Suprapubic skin (tissue), 4 donors: Measurements from ENCODE around the gene MYB. TPM values are rescaled to one million over a fixed set of nuclear protein-coding genes. Genes with fewer than 3 reads are reported as not detected.
"Not testable (repeated sequence)": the region's sequence is repeated elsewhere in the genome, so short reads cannot be mapped to it uniquely, and the experiment has no call there.

Experiments used
- DNase-seq, 2 donors: peaks; one replicate each; pipeline ENCODE4 v3.0.0-alpha.2; 2019; ENCODE audit warnings: low spot score in 2 of 2
- H3K27ac ChIP-seq: fragments of 200-600 bp; sonication (generic); one replicate; pipeline ENCODE4 v1.5.1; 2019
- H3K27me3 ChIP-seq: fragments of 200-600 bp; sonication (generic); one replicate; pipeline ENCODE4 v1.5.1; 2019
- H3K36me3 ChIP-seq: fragments of 200-600 bp; sonication (generic); one replicate; pipeline ENCODE4 v1.5.1; 2019
- H3K4me1 ChIP-seq: fragments of 200-600 bp; sonication (generic); one replicate; pipeline ENCODE4 v1.5.1; 2019
- H3K4me3 ChIP-seq: fragments of 200-600 bp; sonication (generic); one replicate; pipeline ENCODE4 v1.5.1; 2019; ENCODE audit warnings: mild to moderate bottlenecking
- H3K9me3 ChIP-seq: fragments of 200-600 bp; sonication (generic); one replicate; pipeline ENCODE4 v1.5.1; 2019
- EP300 ChIP-seq: sonication (generic); formaldehyde crosslinking; IDR thresholded peaks from one replicate; pipeline ENCODE4 v1.6.1; 2017; ENCODE audit warnings: antibody characterized with exemption
- POLR2A ChIP-seq, 2 donors: fragments of 450-650 bp; IDR thresholded peaks; one replicate each; pipeline ENCODE4 v1.6.1; 2017; ENCODE audit warnings: antibody characterized with exemption in 2 of 2, mild to moderate bottlenecking in 2 of 2, moderate library complexity in 2 of 2
- POLR2AphosphoS5 ChIP-seq, 3 donors: sonication (generic); formaldehyde crosslinking; IDR thresholded peaks; one replicate each; pipeline ENCODE4 v1.6.1; 2017; ENCODE audit warnings: antibody characterized with exemption in 3 of 3
- WGBS: methylation state at CpG from one replicate; pipeline ENCODE4 v1.1.5; 2018; 5-methylcytosine and 5-hydroxymethylcytosine counted together
- total RNA-seq, 4 donors: library from RNA; depleted of rRNA; stranded (reverse); fragments of >200 nt; gene quantifications; one replicate each; pipeline ENCODE4 v1.1.0, GENCODE V29; 2016
- TF ChIP-seq, protein P1 (sequence below), 2 donors: fragments of 200-600 bp in 1 of 2; fragments of 450-650 bp in 1 of 2; sonication (generic) in 1 of 2; IDR thresholded peaks; one replicate each; pipeline ENCODE4 v1.5.1; 2016 to 2019; ENCODE audit warnings: antibody characterized with exemption in 2 of 2, mild to moderate bottlenecking in 1 of 2, moderate library complexity in 1 of 2

The MYB gene
- total RNA-seq, 4 donors from 2014 or later, result 5.1 to 18.0 (median 8.8) TPM

DNA sequence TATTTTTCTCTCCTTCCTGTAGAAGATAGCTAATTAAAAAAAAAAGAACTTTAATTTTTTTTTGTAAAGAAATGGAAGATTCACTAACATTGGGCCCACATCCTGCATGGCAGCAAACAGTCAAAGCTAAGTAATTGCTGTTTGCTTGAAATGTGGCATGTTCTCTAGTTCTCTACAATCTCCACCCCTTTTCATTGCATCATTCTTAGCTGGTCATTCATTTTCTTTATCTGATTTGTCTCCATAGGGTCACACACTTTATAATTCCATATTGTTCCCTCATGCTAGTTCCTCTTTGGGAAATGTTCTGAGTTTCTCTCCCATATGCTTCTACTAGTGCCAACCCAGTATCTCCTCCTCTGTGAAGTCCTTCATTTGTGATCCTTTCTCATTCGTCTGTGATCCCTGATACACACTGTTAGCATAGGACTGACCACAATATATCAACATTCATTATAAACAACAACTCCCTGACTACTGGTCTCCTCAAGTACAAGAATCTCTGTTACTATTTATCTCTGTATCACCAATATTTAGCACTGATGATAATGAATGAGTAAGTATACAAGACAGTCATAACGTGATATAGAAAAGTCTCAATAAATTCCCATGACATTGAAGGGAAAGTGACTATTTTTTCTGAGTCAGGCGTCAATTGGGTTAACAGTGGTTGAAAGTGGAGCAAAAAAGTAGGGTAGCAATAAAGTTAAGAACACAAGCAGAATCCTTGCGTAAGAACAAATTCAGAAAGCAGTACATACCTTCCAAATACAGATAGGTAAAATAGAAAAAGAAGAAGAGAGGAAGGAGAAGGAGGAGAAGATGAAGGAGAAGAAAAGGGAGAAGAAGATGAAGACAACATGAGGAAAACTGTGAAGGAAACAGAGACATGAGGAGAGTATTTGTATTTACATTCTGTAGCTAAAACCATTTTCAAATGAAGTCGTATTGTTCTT lies 33.2 kb upstream of the MYB start:
- no peaks in the 10 kb centered on the region for H3K36me3 ChIP-seq
- no peaks in the 10 kb centered on the region for H3K27me3 ChIP-seq
- H3K9me3 ChIP-seq, result no peaks in the 10 kb centered on the region
- H3K4me1 ChIP-seq, result no peaks in the 10 kb centered on the region
- no peak overlapping the region for H3K4me3 ChIP-seq
- WGBS, result 87% methylated on average over 5 of the region's 5 CpGs
- TF ChIP-seq, protein P1, sequence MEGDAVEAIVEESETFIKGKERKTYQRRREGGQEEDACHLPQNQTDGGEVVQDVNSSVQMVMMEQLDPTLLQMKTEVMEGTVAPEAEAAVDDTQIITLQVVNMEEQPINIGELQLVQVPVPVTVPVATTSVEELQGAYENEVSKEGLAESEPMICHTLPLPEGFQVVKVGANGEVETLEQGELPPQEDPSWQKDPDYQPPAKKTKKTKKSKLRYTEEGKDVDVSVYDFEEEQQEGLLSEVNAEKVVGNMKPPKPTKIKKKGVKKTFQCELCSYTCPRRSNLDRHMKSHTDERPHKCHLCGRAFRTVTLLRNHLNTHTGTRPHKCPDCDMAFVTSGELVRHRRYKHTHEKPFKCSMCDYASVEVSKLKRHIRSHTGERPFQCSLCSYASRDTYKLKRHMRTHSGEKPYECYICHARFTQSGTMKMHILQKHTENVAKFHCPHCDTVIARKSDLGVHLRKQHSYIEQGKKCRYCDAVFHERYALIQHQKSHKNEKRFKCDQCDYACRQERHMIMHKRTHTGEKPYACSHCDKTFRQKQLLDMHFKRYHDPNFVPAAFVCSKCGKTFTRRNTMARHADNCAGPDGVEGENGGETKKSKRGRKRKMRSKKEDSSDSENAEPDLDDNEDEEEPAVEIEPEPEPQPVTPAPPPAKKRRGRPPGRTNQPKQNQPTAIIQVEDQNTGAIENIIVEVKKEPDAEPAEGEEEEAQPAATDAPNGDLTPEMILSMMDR (IDR thresholded peaks at IDR 0.05), result no peak
- TF ChIP-seq POLR2A (IDR thresholded peaks at IDR 0.05) (no peak), EP300 (no peak), POLR2AphosphoS5 (IDR thresholded peaks at IDR 0.05) (no peak)
- no peak for DNase-seq
- H3K27ac ChIP-seq, result no peak overlapping the region

- 75% methylated on average over 3 of the region's 3 CpGs for WGBS
- Histone ChIP-seq H3K9me3 (no peaks in the 10 kb centered on the region), H3K36me3 (no peaks in the 10 kb centered on the region), H3K4me3 (no peak overlapping the region), H3K4me1 (no peaks in the 10 kb centered on the region), H3K27me3 (no peaks in the 10 kb centered on the region), H3K27ac (no peak overlapping the region)
- TF ChIP-seq POLR2A (IDR thresholded peaks at IDR 0.05), result no peak
- TF ChIP-seq EP300, result no peak
- TF ChIP-seq, protein P1 (IDR thresholded peaks at IDR 0.05), result no peak
- TF ChIP-seq POLR2AphosphoS5 (IDR thresholded peaks at IDR 0.05), result no peak
- no peak for DNase-seq
These were observed 32.2 kb upstream of the MYB start for GRCh38 chr6:135148889-135149288.

DNA sequence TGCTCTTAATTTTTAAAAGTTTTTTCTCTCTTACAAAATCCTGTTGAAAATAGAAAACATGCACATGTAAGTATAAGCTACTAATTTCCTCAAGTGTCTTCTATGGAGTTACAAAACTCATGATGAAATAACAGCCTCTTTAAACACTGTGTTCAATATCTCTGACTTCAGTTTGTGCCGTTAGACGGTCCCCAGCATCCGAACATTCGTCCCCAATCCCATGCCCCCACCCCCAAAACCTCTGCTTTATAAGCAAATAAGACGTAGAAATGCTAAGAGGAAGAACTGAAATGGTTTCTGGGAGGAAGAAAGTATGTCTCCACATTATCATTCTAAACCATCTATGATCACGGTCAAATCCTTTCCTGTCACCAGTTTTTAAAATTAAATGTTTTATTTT lies 31.7 kb upstream of the MYB start:
- H3K36me3 ChIP-seq, result no peaks in the 10 kb centered on the region
- H3K27ac ChIP-seq, result no peak overlapping the region
- DNase-seq, result no peak
- WGBS, result 65% methylated on average over 6 of the region's 6 CpGs
- no peaks in the 10 kb centered on the region for H3K27me3 ChIP-seq
- no peaks in the 10 kb centered on the region for H3K4me1 ChIP-seq
- TF ChIP-seq EP300 (no peak), POLR2AphosphoS5 (IDR thresholded peaks at IDR 0.05) (no peak)
- H3K4me3 ChIP-seq, result no peak overlapping the region
- no peaks in the 10 kb centered on the region for H3K9me3 ChIP-seq

DNA sequence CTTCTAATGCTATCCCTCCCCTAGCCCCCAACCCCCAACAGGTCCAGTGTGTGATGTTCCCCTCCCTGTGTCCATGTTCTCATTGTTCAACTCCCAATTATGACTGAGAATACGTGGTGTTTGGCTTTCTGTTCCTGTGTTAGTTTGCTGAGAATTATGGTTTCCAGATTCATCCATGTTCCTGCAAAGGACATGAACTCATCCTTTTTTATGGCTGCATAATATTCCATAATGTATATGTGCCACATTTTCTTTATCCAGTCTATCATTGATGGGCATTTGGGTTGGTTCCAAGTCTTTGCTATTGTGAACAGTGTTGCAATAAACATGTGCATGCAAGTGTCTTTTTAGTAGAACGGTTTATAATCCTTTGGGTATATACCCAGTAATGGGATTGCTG lies 30.6 kb upstream of the MYB start:
- not testable (repeated sequence) for H3K9me3 ChIP-seq, H3K4me3 ChIP-seq, H3K27ac ChIP-seq, DNase-seq, H3K4me1 ChIP-seq, H3K27me3 ChIP-seq, H3K36me3 ChIP-seq
- 91% methylated on average over 2 of the region's 2 CpGs for WGBS

DNA sequence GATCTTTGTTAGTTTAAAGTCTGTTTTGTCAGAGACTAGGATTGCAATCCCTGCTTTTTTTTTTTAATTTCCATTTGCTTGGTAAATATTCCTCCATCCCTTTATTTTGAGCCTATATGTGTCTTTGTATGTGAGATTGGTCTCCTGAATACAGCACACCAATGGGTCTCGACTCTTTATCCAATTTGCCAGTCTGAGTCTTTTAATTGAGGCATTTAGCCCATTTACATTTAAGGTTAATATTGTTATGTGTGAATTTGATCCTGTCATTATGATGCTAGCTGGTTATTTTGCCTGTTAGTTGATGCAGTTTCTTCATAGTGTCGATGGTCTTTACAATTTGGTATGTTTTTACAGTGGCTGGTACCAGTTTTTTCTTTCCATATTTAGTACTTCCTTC lies 27.0 kb upstream of the MYB start:
- not testable (repeated sequence) for H3K4me3 ChIP-seq, DNase-seq, H3K27ac ChIP-seq, H3K4me1 ChIP-seq, H3K27me3 ChIP-seq, H3K36me3 ChIP-seq, H3K9me3 ChIP-seq
- WGBS, result 95% methylated on average over 2 of the region's 2 CpGs

DNA sequence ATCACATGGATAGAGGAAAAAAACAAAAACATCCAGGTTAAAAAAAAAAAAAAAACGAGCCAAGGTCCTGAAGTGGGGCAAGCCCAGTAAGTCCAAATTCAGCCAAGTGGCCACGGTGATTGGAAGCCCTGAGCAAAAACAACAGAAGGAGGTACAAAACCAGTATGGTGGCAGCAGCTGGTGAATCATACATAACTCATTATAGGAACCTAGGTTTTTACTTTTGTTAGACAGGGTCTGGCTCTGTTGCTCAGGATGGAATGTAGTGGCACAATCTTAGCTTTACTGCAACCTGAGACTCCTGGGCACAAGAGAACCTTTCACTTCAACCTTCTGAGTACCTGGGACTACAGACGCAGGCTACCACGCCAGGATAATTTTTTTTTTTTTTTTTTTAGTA lies 22.7 kb upstream of the MYB start:
- Histone ChIP-seq H3K36me3 (no peaks in the 10 kb centered on the region), H3K4me1 (no peaks in the 10 kb centered on the region), H3K27ac (no peak overlapping the region), H3K4me3 (no peak overlapping the region), H3K27me3 (no peaks in the 10 kb centered on the region), H3K9me3 (no peaks in the 10 kb centered on the region)
- WGBS, result 81% methylated on average over 4 of the region's 4 CpGs
- TF ChIP-seq, protein P1 (IDR thresholded peaks at IDR 0.05), result no peak
- no peak for TF ChIP-seq EP300
- TF ChIP-seq POLR2AphosphoS5 (IDR thresholded peaks at IDR 0.05), result no peak
- no peak for TF ChIP-seq POLR2A (IDR thresholded peaks at IDR 0.05)
- no peak for DNase-seq
